CD4-positive, alpha-beta T cell treated with Interleukin-6 at 100 ng/mL for 8 hours (primary cell): ENCODE measurements around the gene NEK7.
"Not testable (repeated sequence)": the region's sequence is repeated elsewhere in the genome, so short reads cannot be mapped to it uniquely, and the experiment has no call there.

ENCODE experiments used
- DNase-seq: peaks from one replicate; pipeline ENCODE4 v3.0.0-alpha.2; 2020; ENCODE audit warnings: mixed read lengths, low spot score

The NEK7 gene

DNA sequence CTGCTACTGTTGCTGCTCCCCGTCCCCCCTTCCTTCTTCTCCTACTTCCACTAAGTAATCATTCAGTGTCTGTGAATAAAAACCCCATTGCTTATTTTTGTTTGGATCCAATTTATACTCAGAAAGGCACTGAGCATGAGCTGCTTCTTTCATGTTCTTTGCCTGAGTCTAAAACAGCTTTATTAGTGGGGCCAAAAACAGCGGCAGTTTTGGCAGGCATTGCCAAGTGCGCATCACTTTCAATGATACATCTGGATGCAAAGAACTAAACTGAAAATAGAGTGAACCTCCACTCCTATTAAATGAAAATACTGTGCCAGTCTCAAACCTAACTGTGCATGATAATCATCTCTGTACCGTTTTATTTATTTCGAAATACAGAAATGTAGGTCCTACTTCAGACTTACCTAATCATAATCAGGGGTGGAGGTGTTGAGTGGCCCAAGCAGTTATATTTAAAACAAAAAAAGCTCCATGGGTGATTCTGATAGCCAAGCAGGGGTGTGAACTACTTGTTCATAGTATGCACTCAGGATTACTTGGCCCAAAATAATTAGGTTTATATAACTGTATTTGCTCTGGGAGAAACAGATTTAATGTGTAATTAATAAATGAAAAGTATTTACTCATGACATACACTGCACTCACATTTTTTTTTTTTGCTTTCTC, 48.4 kb downstream of the NEK7 start:
- DNase-seq = no peak

GRCh38 chr1:198206292-198206691, 49.5 kb downstream of the NEK7 start:
- DNase-seq = no peak

DNA sequence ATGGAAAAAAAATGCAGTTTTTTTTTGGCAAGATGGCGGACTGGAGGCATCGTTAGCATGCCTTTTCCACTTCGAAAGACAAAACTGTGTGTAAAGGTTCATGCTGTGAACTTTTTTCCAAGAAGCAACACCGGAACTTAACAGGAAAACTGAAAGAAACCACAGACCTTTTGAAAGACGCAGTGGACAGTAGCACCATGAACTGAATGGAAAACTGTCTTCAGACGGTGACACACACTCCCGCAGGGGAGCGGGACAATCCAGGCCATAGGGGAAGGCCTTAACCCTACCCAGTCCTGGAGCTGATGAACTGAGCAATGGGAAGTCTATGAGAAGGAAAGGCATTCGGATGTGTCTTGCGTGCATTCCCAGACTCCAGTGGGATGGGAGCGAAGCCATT, 54.9 kb downstream of the NEK7 start:
- DNase-seq = no peak

DNA sequence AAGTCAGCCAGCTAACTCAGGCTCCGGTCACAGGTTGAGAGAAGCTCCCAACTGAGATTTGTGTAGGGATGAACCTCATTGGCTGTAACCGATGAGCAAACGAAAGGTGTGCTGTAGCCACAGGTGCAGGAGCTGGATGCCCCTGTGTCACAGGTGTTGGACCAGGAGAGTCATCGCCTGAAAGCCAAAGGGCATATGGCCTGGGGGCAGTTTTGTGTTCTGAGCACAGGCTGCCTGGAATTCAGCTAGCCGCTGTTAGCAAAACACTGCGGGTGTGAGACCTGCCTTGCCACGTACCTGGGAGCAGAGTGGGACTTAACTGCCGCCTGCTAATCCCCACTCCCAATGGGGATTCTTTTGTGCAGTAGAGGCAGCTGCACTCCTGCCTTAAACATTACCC, 55.3 kb downstream of the NEK7 start:
- DNase-seq = no peak

GRCh38 chr1:198212675-198213074, 55.9 kb downstream of the NEK7 start:
- no peak for DNase-seq

GRCh38 chr1:198214924-198215323, 58.1 kb downstream of the NEK7 start:
- DNase-seq = no peak

DNA sequence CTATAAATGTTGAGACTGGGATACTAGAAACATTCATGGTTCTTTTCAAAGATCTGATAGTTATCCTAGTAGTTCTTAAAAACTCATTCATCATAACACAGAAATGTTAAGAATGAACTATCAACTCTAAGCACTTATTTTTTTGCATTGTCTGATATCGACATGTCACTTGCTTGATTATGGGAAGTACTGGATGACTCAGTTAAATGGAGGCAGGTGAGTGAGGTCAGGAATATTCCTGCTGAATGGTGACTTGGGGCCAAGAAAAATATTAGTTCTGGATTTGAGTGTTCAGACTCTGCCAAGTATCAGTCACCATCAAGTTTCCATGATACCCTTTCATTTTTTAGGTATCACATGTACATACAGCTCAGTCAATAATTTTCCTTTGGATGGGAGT, 63.6 kb downstream of the NEK7 start:
- DNase-seq = no peak

- not testable (repeated sequence) for DNase-seq
These were observed 70.2 kb downstream of the NEK7 start for GRCh38 chr1:198227010-198227409.

DNA sequence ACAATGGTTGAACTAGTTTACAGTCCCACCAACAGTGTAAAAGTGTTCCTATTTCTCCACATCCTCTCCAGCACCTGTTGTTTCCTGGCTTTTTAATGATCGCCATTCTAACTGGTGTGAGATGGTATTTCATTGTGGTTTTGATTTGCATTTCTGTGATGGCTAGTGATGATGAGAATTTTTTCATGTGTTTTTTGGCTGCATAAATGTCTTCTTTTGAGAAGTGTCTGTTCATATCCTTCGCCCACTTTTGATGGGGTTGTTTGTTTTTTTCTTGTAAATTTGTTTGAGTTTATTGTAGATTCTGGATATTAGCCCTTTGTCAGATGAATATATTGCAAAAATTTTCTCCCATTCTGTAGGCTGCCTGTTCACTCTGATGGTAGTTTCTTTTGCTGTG, 70.7 kb downstream of the NEK7 start:
- not testable (repeated sequence) for DNase-seq

GRCh38 chr1:198228925-198229324, 72.1 kb downstream of the NEK7 start:
- DNase-seq = no peak

GRCh38 chr1:198231779-198232178, 75.0 kb downstream of the NEK7 start:
- no peak for DNase-seq

DNA sequence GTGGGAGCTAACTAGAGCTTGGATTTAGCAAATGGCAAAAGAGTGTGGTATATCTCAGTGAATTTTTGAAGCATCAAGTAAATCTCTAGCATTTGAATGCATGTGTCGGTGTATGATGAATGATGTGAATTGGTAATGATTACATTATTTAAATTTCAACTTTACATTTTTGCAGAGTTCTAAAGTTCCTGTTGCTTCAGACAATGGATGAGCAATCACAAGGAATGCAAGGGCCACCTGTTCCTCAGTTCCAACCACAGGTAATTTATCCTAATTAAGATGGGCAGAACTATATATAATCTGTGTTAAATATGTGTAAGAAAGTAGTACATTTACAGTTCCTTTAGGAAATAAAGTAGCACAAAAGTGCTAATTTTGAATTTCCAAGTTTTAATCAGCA, 75.6 kb downstream of the NEK7 start:
- DNase-seq = no peak

GRCh38 chr1:198232940-198233675, 76.3 kb downstream of the NEK7 start:
- DNase-seq = no peak

GRCh38 chr1:198234520-198235251, 77.9 kb downstream of the NEK7 start:
- no peak for DNase-seq

DNA sequence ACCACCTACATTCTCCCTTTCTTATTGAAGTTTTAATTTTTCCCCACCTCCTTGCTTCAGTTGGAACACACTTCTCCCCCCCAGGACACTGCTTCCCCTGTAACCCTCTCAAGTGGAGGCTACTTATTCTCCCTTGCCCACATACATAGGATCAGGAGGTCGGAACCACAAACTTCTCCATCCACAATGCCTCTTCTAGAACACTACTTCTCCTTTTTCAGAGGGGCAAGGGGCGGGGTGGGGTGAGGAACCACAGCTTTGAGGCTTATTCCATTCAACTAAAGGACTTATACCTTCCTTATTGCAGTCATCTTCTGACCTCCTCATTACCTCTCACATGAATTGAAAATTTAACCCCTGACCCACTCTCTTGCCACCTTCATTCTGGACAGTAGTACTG, 81.3 kb downstream of the NEK7 start:
- no peak for DNase-seq

DNA sequence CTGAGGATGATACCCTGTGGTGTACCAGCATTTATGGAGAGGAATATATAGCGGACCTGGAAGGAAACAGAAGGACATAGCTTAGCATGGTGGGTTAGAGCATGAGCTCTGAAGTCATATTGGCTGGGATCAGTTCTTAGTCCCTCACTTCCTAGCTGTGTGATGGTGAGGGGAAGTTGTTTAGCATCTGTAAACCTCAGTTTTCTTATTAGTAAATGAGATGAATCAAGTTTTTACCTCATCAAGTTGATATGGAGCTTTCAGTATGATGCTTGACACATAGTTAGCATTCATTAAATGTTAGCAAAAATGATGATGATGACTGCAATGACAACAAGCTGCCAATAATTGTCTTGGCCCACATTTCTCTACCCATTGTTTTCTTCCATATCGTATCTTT, 84.8 kb downstream of the NEK7 start:
- DNase-seq = no peak

DNA sequence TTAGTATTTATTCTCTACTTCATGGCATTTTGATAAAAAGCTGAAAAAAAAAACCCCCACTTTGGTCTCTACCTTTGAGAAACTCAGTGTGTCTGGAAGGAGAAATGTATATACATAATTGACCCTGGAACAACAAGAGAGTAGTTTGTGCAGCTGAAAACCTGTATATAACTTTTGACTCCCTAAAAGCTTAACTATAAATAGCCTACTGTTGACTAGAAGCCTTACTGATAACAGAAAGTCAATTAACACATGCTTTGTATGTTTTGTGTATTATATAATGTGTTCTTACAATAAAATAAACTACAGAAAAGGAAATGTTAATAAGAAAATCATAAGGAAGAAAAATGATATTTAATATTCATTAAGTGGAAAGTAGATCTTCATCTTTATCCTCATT, 88.0 kb downstream of the NEK7 start:
- DNase-seq = no peak

DNA sequence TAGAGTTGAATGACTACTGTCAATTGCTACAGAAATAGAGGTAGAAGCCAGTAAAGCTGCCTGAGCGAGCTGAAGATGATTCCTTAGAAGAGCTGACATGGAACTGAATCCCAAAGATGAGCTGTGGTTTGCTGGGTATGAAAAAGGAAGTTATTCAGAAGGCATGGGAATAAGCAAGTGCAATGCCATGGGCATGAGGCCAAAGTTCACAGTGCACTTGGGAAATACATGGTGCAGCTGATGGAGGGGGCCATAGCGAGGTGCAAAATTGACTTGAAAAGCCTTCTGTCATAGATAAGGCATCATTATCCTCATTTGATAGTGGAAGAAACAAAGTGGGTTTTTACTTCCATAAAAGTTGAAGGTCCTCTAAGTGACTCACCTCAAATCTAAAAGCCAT, 88.6 kb downstream of the NEK7 start:
- DNase-seq = no peak

DNA sequence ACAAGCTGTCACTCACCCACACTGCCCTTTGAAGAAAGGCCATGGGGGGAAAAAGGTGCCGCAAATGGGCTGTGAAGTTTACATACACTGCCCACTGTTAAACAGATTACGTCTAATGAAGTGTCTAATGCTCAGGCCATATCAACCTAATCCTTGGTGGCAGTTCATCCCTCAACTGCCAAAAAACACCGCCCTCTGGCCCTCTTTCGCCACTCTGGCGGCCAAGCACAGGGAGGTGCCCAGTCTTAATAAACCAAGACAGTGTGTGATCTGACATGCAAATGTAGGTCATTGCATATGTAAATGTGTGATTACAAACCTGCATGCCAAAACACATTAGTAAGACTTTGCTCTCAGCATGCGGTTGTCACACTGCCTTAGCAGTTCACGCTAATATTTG, 89.5 kb downstream of the NEK7 start:
- DNase-seq = no peak

DNA sequence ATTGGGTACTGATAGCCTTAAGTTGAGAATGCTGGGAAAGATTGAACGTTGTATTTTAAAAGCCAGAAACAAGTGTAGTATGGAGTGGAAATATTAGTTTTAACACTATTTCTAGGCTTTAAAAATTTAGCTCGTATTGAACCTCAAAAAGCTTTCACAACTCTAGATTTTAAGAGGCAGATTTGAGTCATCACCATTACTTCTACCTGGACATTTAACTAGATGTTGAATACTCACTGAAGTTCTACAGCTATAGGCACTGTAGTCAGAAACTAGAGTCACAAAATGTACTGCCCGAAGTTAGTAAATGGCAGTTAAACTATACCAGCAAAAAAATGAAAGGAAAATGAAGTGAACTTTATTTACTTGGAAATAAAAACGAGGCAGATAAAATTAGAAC, 96.5 kb downstream of the NEK7 start:
- DNase-seq = no peak

GRCh38 chr1:198253668-198254067, 96.9 kb downstream of the NEK7 start:
- no peak for DNase-seq

DNA sequence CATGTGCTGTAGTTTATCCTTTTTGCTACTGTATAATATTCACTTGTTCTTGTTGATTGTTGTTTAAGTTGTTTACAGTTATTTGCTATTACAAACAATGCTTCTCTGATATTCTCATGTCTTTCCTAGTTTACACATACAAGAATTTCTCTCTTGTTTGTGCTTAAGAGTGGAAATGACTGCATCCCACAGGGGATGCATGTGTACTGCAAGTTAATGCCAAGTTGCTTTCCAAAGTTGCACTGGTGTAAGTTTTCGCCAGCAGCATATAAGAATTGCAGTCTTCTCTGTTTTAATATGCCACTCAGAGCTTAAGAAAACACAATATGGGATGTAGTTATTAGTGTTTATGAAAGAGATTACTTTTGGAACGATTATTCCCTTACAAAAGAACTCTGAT, 97.7 kb downstream of the NEK7 start:
- no peak for DNase-seq

- no peak for DNase-seq
These were observed 98.2 kb downstream of the NEK7 start for GRCh38 chr1:198254948-198255347.
